Neural progenitor cell (in vitro differentiated cells): Measurements from ENCODE around the gene PPFIBP1.

Source experiments
- EZH2 ChIP-seq: fragments of 200-600 bp; sonication (generic); IDR thresholded peaks from 2 replicates; pipeline ENCODE4 v1.6.1; 2017; ENCODE audit warnings: antibody characterized with exemption, mild to moderate bottlenecking, moderate library complexity
- EZH2phosphoT487 ChIP-seq: fragments of 200-600 bp; sonication (generic); IDR thresholded peaks from 2 replicates; pipeline ENCODE4 v1.6.1; 2017; ENCODE audit warnings: antibody characterized with exemption
- TF ChIP-seq, protein P1 (sequence below): fragments of 200-600 bp; sonication (generic); IDR thresholded peaks from 2 replicates; pipeline ENCODE4 v1.5.1; 2017; ENCODE audit warnings: antibody characterized with exemption, mild to moderate bottlenecking

DNA sequence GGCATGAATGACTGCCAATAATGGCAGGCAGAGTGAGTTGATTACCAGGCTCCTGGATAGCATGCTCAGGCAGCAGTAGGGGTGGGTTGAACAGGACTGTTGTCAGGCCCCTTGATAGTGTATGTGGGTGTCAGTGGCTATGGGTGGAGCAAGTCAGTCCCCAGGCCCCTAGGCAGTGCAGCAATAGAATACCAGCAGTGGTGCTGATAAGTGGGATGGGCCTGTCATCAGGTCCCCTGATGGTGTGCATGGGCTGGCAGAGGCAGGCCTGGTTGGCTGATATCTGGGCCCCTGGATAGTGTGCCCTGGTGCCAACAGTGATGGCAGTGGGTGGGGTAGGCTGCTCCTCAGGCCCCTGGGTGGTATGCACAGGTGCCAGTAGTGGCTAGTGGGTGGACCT, 45.1 kb upstream of the PPFIBP1 start:
- TF ChIP-seq, protein P1, sequence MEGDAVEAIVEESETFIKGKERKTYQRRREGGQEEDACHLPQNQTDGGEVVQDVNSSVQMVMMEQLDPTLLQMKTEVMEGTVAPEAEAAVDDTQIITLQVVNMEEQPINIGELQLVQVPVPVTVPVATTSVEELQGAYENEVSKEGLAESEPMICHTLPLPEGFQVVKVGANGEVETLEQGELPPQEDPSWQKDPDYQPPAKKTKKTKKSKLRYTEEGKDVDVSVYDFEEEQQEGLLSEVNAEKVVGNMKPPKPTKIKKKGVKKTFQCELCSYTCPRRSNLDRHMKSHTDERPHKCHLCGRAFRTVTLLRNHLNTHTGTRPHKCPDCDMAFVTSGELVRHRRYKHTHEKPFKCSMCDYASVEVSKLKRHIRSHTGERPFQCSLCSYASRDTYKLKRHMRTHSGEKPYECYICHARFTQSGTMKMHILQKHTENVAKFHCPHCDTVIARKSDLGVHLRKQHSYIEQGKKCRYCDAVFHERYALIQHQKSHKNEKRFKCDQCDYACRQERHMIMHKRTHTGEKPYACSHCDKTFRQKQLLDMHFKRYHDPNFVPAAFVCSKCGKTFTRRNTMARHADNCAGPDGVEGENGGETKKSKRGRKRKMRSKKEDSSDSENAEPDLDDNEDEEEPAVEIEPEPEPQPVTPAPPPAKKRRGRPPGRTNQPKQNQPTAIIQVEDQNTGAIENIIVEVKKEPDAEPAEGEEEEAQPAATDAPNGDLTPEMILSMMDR, result no peak
- TF ChIP-seq EZH2 (no peak), EZH2phosphoT487 (no peak)
